Osteocyte (in vitro differentiated cells): ENCODE data around the gene TMEM128. TPM values are rescaled to one million over a fixed set of nuclear protein-coding genes. Genes with fewer than 3 reads are reported as not detected.
"Not testable (repeated sequence)": the region's sequence is repeated elsewhere in the genome, so short reads cannot be mapped to it uniquely, and the experiment has no call there.

Experiments used
- DNase-seq: peaks from one replicate; pipeline ENCODE4 v3.0.0; 2021; ENCODE audit warnings: mixed read lengths; ENCODE audit not compliant: unreplicated experiment; ENCODE audit errors: extremely low spot score
- H3K27ac Mint-ChIP-seq: one replicate; pipeline ENCODE4 v1.8.0; 2021; ENCODE audit warnings: mild to moderate bottlenecking, mixed read lengths; ENCODE audit not compliant: unreplicated experiment
- H3K27me3 Mint-ChIP-seq: one replicate; pipeline ENCODE4 v1.8.0; 2021; ENCODE audit warnings: mixed read lengths; ENCODE audit not compliant: unreplicated experiment
- H3K36me3 Mint-ChIP-seq: one replicate; pipeline ENCODE4 v1.8.0; 2021; ENCODE audit warnings: mixed read lengths; ENCODE audit not compliant: unreplicated experiment
- H3K4me1 Mint-ChIP-seq: one replicate; pipeline ENCODE4 v1.8.0; 2021; ENCODE audit warnings: mixed read lengths; ENCODE audit not compliant: unreplicated experiment
- H3K4me3 Mint-ChIP-seq: one replicate; pipeline ENCODE4 v1.8.0; 2021; ENCODE audit warnings: mild to moderate bottlenecking, moderate library complexity, mixed read lengths; ENCODE audit not compliant: unreplicated experiment
- H3K9me3 Mint-ChIP-seq: one replicate; pipeline ENCODE4 v1.8.0; 2021; ENCODE audit warnings: mixed read lengths; ENCODE audit not compliant: unreplicated experiment
- total RNA-seq: library from RNA; stranded (reverse); gene quantifications from 2 replicates; pipeline ENCODE4 v1.2.1, GENCODE V29; 2021
- TF ChIP-seq, protein P1 (sequence below): fragments of 200-600 bp; sonication (generic); IDR thresholded peaks from 2 replicates; pipeline ENCODE4 v1.5.0; 2021; ENCODE audit warnings: antibody characterized with exemption, mild to moderate bottlenecking, moderate library complexity

The TMEM128 gene
- total RNA-seq, 1 donor from 2014 or later = 25.7 TPM

DNA sequence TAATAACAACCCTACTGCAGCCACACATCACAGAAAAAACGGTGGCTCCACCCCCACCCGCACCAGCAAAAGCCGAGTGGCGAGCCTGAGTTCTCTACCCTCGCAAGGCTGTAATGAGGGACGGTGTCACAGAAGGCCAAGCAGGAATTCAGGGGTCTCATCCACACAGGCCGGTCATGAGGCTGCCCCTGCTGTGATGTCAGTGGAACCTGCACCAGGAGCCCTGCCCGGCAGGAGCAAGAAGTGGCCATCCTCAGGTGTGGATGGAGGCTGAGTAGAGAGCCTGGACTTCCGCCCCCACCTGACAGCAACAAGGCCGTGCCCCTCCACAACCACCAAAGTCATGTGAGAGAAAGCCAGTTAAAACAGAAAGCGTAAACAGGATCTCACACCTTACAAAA lies 21.3 kb upstream of the TMEM128 start:
- Mint-ChIP-seq H3K9me3 (no peaks in the 10 kb centered on the region), H3K36me3 (peaks cover 30% of the 10 kb centered on the region), H3K27me3 (peaks cover 3% of the 10 kb centered on the region), H3K27ac (peak overlapping the region; percentile 10), H3K4me3 (no peak overlapping the region), H3K4me1 (no peaks in the 10 kb centered on the region)
- TF ChIP-seq, protein P1, sequence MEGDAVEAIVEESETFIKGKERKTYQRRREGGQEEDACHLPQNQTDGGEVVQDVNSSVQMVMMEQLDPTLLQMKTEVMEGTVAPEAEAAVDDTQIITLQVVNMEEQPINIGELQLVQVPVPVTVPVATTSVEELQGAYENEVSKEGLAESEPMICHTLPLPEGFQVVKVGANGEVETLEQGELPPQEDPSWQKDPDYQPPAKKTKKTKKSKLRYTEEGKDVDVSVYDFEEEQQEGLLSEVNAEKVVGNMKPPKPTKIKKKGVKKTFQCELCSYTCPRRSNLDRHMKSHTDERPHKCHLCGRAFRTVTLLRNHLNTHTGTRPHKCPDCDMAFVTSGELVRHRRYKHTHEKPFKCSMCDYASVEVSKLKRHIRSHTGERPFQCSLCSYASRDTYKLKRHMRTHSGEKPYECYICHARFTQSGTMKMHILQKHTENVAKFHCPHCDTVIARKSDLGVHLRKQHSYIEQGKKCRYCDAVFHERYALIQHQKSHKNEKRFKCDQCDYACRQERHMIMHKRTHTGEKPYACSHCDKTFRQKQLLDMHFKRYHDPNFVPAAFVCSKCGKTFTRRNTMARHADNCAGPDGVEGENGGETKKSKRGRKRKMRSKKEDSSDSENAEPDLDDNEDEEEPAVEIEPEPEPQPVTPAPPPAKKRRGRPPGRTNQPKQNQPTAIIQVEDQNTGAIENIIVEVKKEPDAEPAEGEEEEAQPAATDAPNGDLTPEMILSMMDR = no peak
- DNase-seq = no peak

DNA sequence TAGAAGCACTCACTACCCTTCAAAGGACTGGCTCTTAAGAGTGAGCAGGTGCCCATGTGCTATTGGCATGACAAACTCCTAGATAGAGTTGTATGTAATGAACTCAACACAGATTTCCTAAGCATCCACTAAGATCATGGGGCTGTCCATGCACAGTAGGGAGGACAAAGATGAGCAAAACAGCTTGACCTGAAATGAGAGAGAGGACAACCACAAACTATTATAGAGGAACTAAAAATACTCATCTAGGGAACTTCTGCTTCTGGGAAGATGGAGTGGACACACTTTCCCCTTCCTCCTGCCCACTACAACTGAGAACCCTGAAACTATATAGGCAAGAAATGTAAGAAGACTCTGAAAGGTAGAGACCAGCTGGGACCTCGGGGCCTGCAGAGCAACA lies 20.8 kb upstream of the TMEM128 start:
- no peak for DNase-seq
- peaks cover 26% of the 10 kb centered on the region for H3K36me3 Mint-ChIP-seq

DNA sequence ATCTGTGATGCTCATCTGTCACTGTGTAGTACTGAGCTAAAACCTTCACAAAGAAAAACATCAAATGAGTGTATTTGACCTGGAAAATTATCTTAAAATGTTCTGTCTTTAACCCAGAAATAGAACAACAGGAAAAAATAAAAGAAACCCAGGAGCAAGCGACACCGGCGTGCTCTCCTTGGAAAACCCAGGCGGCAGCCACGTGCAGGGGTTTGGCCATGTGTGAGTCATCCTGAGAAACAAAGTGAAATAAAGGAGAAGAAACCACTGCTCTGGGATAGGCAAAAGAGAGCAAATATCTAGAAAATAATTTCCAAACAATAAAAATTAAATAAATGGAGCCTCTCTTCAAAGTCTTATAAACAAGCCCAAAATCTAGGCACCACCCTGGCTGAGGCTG lies 20.0 kb upstream of the TMEM128 start:
- TF ChIP-seq, protein P1 = no peak
- H3K27ac Mint-ChIP-seq = no peak overlapping the region
- H3K27me3 Mint-ChIP-seq = peaks cover 4% of the 10 kb centered on the region
- peaks cover 20% of the 10 kb centered on the region for H3K36me3 Mint-ChIP-seq
- DNase-seq = no peak
- H3K4me1 Mint-ChIP-seq = no peaks in the 10 kb centered on the region
- no peak overlapping the region for H3K4me3 Mint-ChIP-seq
- H3K9me3 Mint-ChIP-seq = no peaks in the 10 kb centered on the region

More for the DNA sequence above, 20.8 kb upstream of the TMEM128 start:
- Mint-ChIP-seq H3K9me3 (no peaks in the 10 kb centered on the region), H3K4me3 (no peak overlapping the region), H3K27ac (no peak overlapping the region), H3K27me3 (peaks cover 3% of the 10 kb centered on the region), H3K4me1 (no peaks in the 10 kb centered on the region)
- TF ChIP-seq, protein P1 = no peak

DNA sequence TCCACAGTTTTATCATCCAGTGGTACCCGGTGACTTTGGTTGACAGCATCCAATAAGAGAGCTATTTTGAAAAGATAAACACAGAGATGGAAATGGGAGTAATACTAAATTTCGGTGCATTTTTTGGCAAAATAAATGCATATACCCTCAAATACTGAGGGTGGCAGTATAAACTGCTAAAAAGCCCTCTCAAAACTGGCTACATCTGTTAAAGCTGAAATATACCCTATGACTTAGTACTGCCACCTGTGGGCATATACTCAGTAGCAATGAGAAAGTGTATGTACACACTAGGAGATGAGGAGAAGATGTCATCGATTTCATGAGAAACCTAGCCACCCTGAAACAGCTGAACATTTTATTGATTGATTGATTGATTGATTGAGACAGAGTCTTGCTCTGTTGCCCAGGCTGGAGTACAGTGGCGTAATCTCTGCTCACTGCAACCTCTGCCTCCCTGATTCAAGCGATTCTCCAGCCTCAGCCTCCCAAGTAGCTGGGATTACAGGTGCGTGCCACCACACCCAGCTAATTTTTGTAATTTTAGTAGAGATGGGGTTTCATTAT lies 12.2 kb upstream of the TMEM128 start:
- Mint-ChIP-seq H3K9me3 (no peaks in the 10 kb centered on the region), H3K27ac (no peak overlapping the region), H3K4me1 (peaks cover 2% of the 10 kb centered on the region), H3K36me3 (no peaks in the 10 kb centered on the region), H3K27me3 (peaks cover 5% of the 10 kb centered on the region), H3K4me3 (no peak overlapping the region)
- no peak for DNase-seq
- TF ChIP-seq, protein P1 = peak; percentile 57

DNA sequence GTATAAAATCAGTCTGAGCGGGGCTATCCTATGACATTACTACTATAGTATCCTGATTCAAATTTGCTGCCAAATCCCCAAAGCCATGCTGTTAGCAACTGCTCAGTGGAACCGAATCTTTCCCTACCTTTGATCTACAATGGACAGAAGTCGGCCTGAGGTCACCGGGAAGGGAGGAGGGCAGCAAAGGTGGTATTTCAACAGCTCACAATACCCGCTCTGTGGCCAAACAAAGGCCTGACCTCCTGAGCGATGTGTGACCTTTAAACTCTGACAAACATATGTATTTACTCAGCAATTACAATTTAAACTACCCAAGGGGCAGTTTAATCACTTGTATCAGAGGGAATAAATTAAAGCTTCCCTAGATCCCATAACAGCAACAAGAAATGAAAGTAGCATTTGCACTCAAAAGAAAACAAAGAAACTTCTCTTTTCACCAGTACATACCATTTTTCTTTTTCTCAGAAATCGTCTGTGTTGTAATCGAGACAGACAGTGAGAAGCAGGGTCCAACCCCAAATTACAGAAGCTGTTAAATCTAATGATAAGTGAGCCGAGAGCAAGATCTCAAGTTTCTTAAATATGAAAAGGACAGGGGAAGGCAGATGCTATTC lies 11.6 kb upstream of the TMEM128 start:
- no peak overlapping the region for H3K27ac Mint-ChIP-seq

DNA sequence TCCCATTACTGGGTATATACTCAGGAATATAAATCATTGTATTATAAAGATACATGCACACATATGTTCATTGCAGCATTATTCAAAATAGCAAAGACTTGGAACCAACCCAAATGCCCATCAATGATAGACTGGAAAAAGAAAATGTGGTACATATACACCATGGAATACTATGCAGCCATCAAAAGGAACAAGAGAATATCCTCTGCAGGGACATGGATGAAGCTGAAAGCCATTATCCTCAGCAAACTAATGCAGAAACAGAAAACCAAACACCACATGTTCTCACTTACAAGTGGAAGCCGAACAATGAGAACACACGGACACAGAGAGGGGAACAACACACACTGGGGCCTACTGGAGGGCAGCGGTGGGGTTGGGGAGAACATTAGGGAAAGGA lies 9.7 kb upstream of the TMEM128 start:
- H3K9me3 Mint-ChIP-seq, H3K36me3 Mint-ChIP-seq, H3K4me1 Mint-ChIP-seq, DNase-seq, H3K4me3 Mint-ChIP-seq, H3K27ac Mint-ChIP-seq: not testable (repeated sequence)
- H3K27me3 Mint-ChIP-seq = peaks cover 12% of the 10 kb centered on the region

More for the DNA sequence above, 11.6 kb upstream of the TMEM128 start:
- TF ChIP-seq, protein P1 = no peak
- no peaks in the 10 kb centered on the region for H3K36me3 Mint-ChIP-seq
- no peak overlapping the region for H3K4me3 Mint-ChIP-seq
- peaks cover 8% of the 10 kb centered on the region for H3K27me3 Mint-ChIP-seq
- no peak for DNase-seq
- H3K4me1 Mint-ChIP-seq = peaks cover 2% of the 10 kb centered on the region
- H3K9me3 Mint-ChIP-seq = no peaks in the 10 kb centered on the region
